ENCODE data around the gene SERGEF. TPM values are rescaled to one million over a fixed set of nuclear protein-coding genes. Genes with fewer than 3 reads are reported as not detected.

Gene SERGEF
- total RNA-seq, 2 donors from 2014 or later: 34.6 to 39.8 TPM

- Mint-ChIP-seq H3K4me3 (no peak overlapping the region), H3K27ac (no peak overlapping the region), H3K36me3 (ENCODE audit: low read depth) (no peaks in the 10 kb centered on the region), H3K27me3 (peaks cover 17% of the 10 kb centered on the region), H3K4me1 (peaks cover 8% of the 10 kb centered on the region)
- DNase-seq: no peak
- no peak for ATAC-seq
- H3K9me3 ChIP-seq (ENCODE audit: control insufficient read depth, low read length, poor library complexity, severe bottlenecking): no peaks in the 10 kb centered on the region
Measured at GRCh38 chr11:17766073-17766359, 246.8 kb downstream of the SERGEF start.

GRCh38 chr11:17765356-17766072, 247.3 kb downstream of the SERGEF start:
- ATAC-seq (no peak), DNase-seq (no peak)
- Mint-ChIP-seq H3K27me3 (peaks cover 17% of the 10 kb centered on the region), H3K4me3 (no peak overlapping the region), H3K27ac (no peak overlapping the region), H3K4me1 (peaks cover 8% of the 10 kb centered on the region), H3K36me3 (ENCODE audit: low read depth) (no peaks in the 10 kb centered on the region)
- no peaks in the 10 kb centered on the region for H3K9me3 ChIP-seq (ENCODE audit: control insufficient read depth, low read length, poor library complexity, severe bottlenecking)

- Mint-ChIP-seq H3K27me3 (peaks cover 17% of the 10 kb centered on the region), H3K4me1 (peaks cover 8% of the 10 kb centered on the region), H3K36me3 (ENCODE audit: low read depth) (no peaks in the 10 kb centered on the region), H3K27ac (no peak overlapping the region), H3K4me3 (no peak overlapping the region)
- no peaks in the 10 kb centered on the region for H3K9me3 ChIP-seq (ENCODE audit: control insufficient read depth, low read length, poor library complexity, severe bottlenecking)
- ATAC-seq (no peak), DNase-seq (no peak)
Measured at GRCh38 chr11:17764446-17765218, 248.2 kb downstream of the SERGEF start.

- no peaks in the 10 kb centered on the region for H3K9me3 ChIP-seq (ENCODE audit: control insufficient read depth, low read length, poor library complexity, severe bottlenecking)
- Mint-ChIP-seq H3K27me3 (peaks cover 17% of the 10 kb centered on the region), H3K36me3 (ENCODE audit: low read depth) (no peaks in the 10 kb centered on the region), H3K27ac (no peak overlapping the region), H3K4me3 (no peak overlapping the region), H3K4me1 (peaks cover 8% of the 10 kb centered on the region)
- ATAC-seq (no peak), DNase-seq (no peak)
Measured at GRCh38 chr11:17763703-17764102, 249.1 kb downstream of the SERGEF start.

- no peak overlapping the region for H3K27ac Mint-ChIP-seq
- H3K4me3 Mint-ChIP-seq: no peak overlapping the region
- no peaks in the 10 kb centered on the region for H3K36me3 Mint-ChIP-seq (ENCODE audit: low read depth)
- H3K9me3 ChIP-seq (ENCODE audit: control insufficient read depth, low read length, poor library complexity, severe bottlenecking): no peaks in the 10 kb centered on the region
- DNase-seq (no peak), ATAC-seq (no peak)
- peaks cover 7% of the 10 kb centered on the region for H3K4me1 Mint-ChIP-seq
- peaks cover 17% of the 10 kb centered on the region for H3K27me3 Mint-ChIP-seq
Measured at GRCh38 chr11:17763244-17763643, 249.6 kb downstream of the SERGEF start.

- ATAC-seq (no peak), DNase-seq (no peak)
- Mint-ChIP-seq H3K4me1 (peaks cover 3% of the 10 kb centered on the region), H3K27ac (no peak overlapping the region), H3K27me3 (peaks cover 17% of the 10 kb centered on the region), H3K4me3 (no peak overlapping the region), H3K36me3 (ENCODE audit: low read depth) (no peaks in the 10 kb centered on the region)
- H3K9me3 ChIP-seq (ENCODE audit: control insufficient read depth, low read length, poor library complexity, severe bottlenecking): no peaks in the 10 kb centered on the region
Measured at GRCh38 chr11:17762309-17762974, 250.4 kb downstream of the SERGEF start.

GRCh38 chr11:17760102-17761029, 252.5 kb downstream of the SERGEF start:
- H3K4me1 Mint-ChIP-seq: peaks cover 3% of the 10 kb centered on the region
- H3K4me3 Mint-ChIP-seq: no peak overlapping the region
- peak; percentile 23 for ATAC-seq
- no peaks in the 10 kb centered on the region for H3K36me3 Mint-ChIP-seq (ENCODE audit: low read depth)
- no peaks in the 10 kb centered on the region for H3K9me3 ChIP-seq (ENCODE audit: control insufficient read depth, low read length, poor library complexity, severe bottlenecking)
- peaks cover 27% of the 10 kb centered on the region for H3K27me3 Mint-ChIP-seq
- no peak for DNase-seq
- H3K27ac Mint-ChIP-seq: no peak overlapping the region

GRCh38 chr11:17755891-17756290, 257.0 kb downstream of the SERGEF start:
- H3K27me3 Mint-ChIP-seq: peaks cover 40% of the 10 kb centered on the region
- H3K9me3 ChIP-seq (ENCODE audit: control insufficient read depth, low read length, poor library complexity, severe bottlenecking): no peaks in the 10 kb centered on the region
- ATAC-seq (no peak), DNase-seq (no peak)
- no peak overlapping the region for H3K4me3 Mint-ChIP-seq
- no peak overlapping the region for H3K27ac Mint-ChIP-seq
- peaks cover 2% of the 10 kb centered on the region for H3K36me3 Mint-ChIP-seq (ENCODE audit: low read depth)
- no peaks in the 10 kb centered on the region for H3K4me1 Mint-ChIP-seq

- no peak overlapping the region for H3K27ac Mint-ChIP-seq
- no peaks in the 10 kb centered on the region for H3K9me3 ChIP-seq (ENCODE audit: control insufficient read depth, low read length, poor library complexity, severe bottlenecking)
- peaks cover 56% of the 10 kb centered on the region for H3K27me3 Mint-ChIP-seq
- ATAC-seq (no peak), DNase-seq (no peak)
- H3K4me3 Mint-ChIP-seq: no peak overlapping the region
- H3K36me3 Mint-ChIP-seq (ENCODE audit: low read depth): peaks cover 2% of the 10 kb centered on the region
- H3K4me1 Mint-ChIP-seq: no peaks in the 10 kb centered on the region
Measured at GRCh38 chr11:17753641-17754040, 259.2 kb downstream of the SERGEF start.

- H3K9me3 ChIP-seq (ENCODE audit: control insufficient read depth, low read length, poor library complexity, severe bottlenecking): no peaks in the 10 kb centered on the region
- DNase-seq: no peak
- Mint-ChIP-seq H3K27ac (no peak overlapping the region), H3K36me3 (ENCODE audit: low read depth) (peaks cover 2% of the 10 kb centered on the region), H3K27me3 (peaks cover 58% of the 10 kb centered on the region), H3K4me3 (no peak overlapping the region), H3K4me1 (no peaks in the 10 kb centered on the region)
- no peak for ATAC-seq
Measured at GRCh38 chr11:17753153-17753552, 259.7 kb downstream of the SERGEF start.

GRCh38 chr11:17752144-17752543, 260.7 kb downstream of the SERGEF start:
- ATAC-seq: no peak
- peaks cover 5% of the 10 kb centered on the region for H3K36me3 Mint-ChIP-seq (ENCODE audit: low read depth)
- no peak overlapping the region for H3K4me3 Mint-ChIP-seq
- H3K4me1 Mint-ChIP-seq: no peaks in the 10 kb centered on the region
- DNase-seq: no peak
- peaks cover 66% of the 10 kb centered on the region for H3K27me3 Mint-ChIP-seq
- no peaks in the 10 kb centered on the region for H3K9me3 ChIP-seq (ENCODE audit: control insufficient read depth, low read length, poor library complexity, severe bottlenecking)
- H3K27ac Mint-ChIP-seq: no peak overlapping the region

GRCh38 chr11:17751558-17751957, 261.3 kb downstream of the SERGEF start:
- Mint-ChIP-seq H3K36me3 (ENCODE audit: low read depth) (peaks cover 5% of the 10 kb centered on the region), H3K27me3 (peaks cover 67% of the 10 kb centered on the region), H3K27ac (no peak overlapping the region), H3K4me1 (no peaks in the 10 kb centered on the region), H3K4me3 (no peak overlapping the region)
- DNase-seq: no peak
- ATAC-seq: no peak
- no peaks in the 10 kb centered on the region for H3K9me3 ChIP-seq (ENCODE audit: control insufficient read depth, low read length, poor library complexity, severe bottlenecking)

GRCh38 chr11:17750801-17751165, 262.1 kb downstream of the SERGEF start:
- DNase-seq: no peak
- no peak for ATAC-seq
- no peak overlapping the region for H3K27ac Mint-ChIP-seq
- no peaks in the 10 kb centered on the region for H3K4me1 Mint-ChIP-seq
- no peaks in the 10 kb centered on the region for H3K9me3 ChIP-seq (ENCODE audit: control insufficient read depth, low read length, poor library complexity, severe bottlenecking)
- no peak overlapping the region for H3K4me3 Mint-ChIP-seq
- peaks cover 5% of the 10 kb centered on the region for H3K36me3 Mint-ChIP-seq (ENCODE audit: low read depth)
- peaks cover 67% of the 10 kb centered on the region for H3K27me3 Mint-ChIP-seq

All from T-helper 17 cell (primary cell).